HFFc6 (cell line): Measurements from ENCODE around the gene CALHM3. TPM values are rescaled to one million over a fixed set of nuclear protein-coding genes. Genes with fewer than 3 reads are reported as not detected.

Source experiments
- DNase-seq: peaks from one replicate; pipeline ENCODE4 v3.0.0-alpha.2; 2018
- H3K27ac Mint-ChIP-seq: 2 replicates; pipeline ENCODE4 v1.8.0; 2020; ENCODE audit warnings: mild to moderate bottlenecking, mixed read lengths
- H3K27me3 Mint-ChIP-seq: 2 replicates; pipeline ENCODE4 v1.8.0; 2021; ENCODE audit warnings: mild to moderate bottlenecking, moderate library complexity, mixed read lengths; ENCODE audit not compliant: insufficient read depth
- H3K36me3 Mint-ChIP-seq: 2 replicates; pipeline ENCODE4 v1.8.0; 2021; ENCODE audit warnings: low read depth, mixed read lengths
- H3K4me1 Mint-ChIP-seq: 2 replicates; pipeline ENCODE4 v1.8.0; 2020; ENCODE audit warnings: low read depth, mixed read lengths
- H3K4me3 Mint-ChIP-seq: 2 replicates; pipeline ENCODE4 v1.8.0; 2020; ENCODE audit warnings: mild to moderate bottlenecking, moderate library complexity, mixed read lengths
- H3K9me3 Mint-ChIP-seq: 2 replicates; pipeline ENCODE4 v1.8.0; 2020; ENCODE audit warnings: mild to moderate bottlenecking, mixed read lengths
- CTCF ChIP-seq: fragments of 200-600 bp; sonication (generic); IDR thresholded peaks from 2 replicates; pipeline ENCODE4 v1.5.0; 2021; ENCODE audit warnings: antibody characterized with exemption, mild to moderate bottlenecking
- total RNA-seq, 6 experiments: library from RNA; stranded (reverse); fragmentation: NEBNext Ultra II Directional; extraction: Animal tissue kit (Norgen Biotek cat#: 25700); gene quantifications; 2 replicates in 1 of 6; 3 replicates in 5 of 6; pipeline ENCODE4 v1.2.3, GENCODE V29; 2021

The CALHM3 gene
- total RNA-seq, 6 experiments from 2014 or later, result 0.09 TPM; not detected in 5

- no peaks in the 10 kb centered on the region for H3K9me3 Mint-ChIP-seq
- H3K27ac Mint-ChIP-seq, result no peak overlapping the region
- H3K36me3 Mint-ChIP-seq, result no peaks in the 10 kb centered on the region
- H3K4me1 Mint-ChIP-seq, result 0 out of 2 replicates have a peak, but pooled peaks cover 5% of the 10 kb centered on the region
- DNase-seq, result no peak
- TF ChIP-seq CTCF, result no peak
- H3K27me3 Mint-ChIP-seq, result peaks cover 8% of the 10 kb centered on the region
- no peak overlapping the region for H3K4me3 Mint-ChIP-seq
Measured at GRCh38 chr10:103473261-103473671, 5.8 kb downstream of the CALHM3 start.

GRCh38 chr10:103472005-103472404 is 7.0 kb downstream of the CALHM3 start:
- no peak overlapping the region for H3K4me3 Mint-ChIP-seq
- peaks cover 8% of the 10 kb centered on the region; the same call in 1 of the 2 replicates for H3K27me3 Mint-ChIP-seq
- H3K27ac Mint-ChIP-seq, result no peak overlapping the region
- no peaks in the 10 kb centered on the region for H3K36me3 Mint-ChIP-seq
- no peak for TF ChIP-seq CTCF
- no peaks in the 10 kb centered on the region for H3K9me3 Mint-ChIP-seq
- H3K4me1 Mint-ChIP-seq, result peaks cover 6% of the 10 kb centered on the region
- DNase-seq, result no peak

GRCh38 chr10:103470761-103471653 is 8.0 kb downstream of the CALHM3 start:
- no peak for DNase-seq
- Mint-ChIP-seq H3K27me3 (peaks cover 8% of the 10 kb centered on the region), H3K27ac (no peak overlapping the region), H3K36me3 (no peaks in the 10 kb centered on the region), H3K4me3 (no peak overlapping the region), H3K4me1 (peaks cover 14% of the 10 kb centered on the region), H3K9me3 (no peaks in the 10 kb centered on the region)
- no peak for TF ChIP-seq CTCF

- Mint-ChIP-seq H3K9me3 (no peaks in the 10 kb centered on the region), H3K27me3 (peaks cover 15% of the 10 kb centered on the region), H3K36me3 (no peaks in the 10 kb centered on the region), H3K4me1 (peaks cover 14% of the 10 kb centered on the region), H3K27ac (no peak overlapping the region), H3K4me3 (no peak overlapping the region)
- no peak for TF ChIP-seq CTCF
- no peak for DNase-seq
Measured at GRCh38 chr10:103469201-103469600, 9.8 kb downstream of the CALHM3 start.

GRCh38 chr10:103467406-103467805 is 11.6 kb downstream of the CALHM3 start:
- Mint-ChIP-seq H3K27me3 (peaks cover 19% of the 10 kb centered on the region), H3K9me3 (no peaks in the 10 kb centered on the region)
- TF ChIP-seq CTCF, result no peak

More at GRCh38 chr10:103467406-103467805, 11.6 kb downstream of the CALHM3 start:
- Mint-ChIP-seq H3K4me3 (no peak overlapping the region), H3K36me3 (no peaks in the 10 kb centered on the region), H3K27ac (no peak overlapping the region), H3K4me1 (peaks cover 14% of the 10 kb centered on the region)
- DNase-seq, result no peak
